Keratinocyte (primary cell): Measurements from ENCODE around the gene VPS13D.

Experiments used
- CTCF ChIP-seq, 3 experiments: IDR thresholded peaks in 1 of 3; conservative IDR thresholded peaks in 1 of 3; optimal IDR thresholded peaks in 1 of 3; 2 replicates in 2 of 3; 3 replicates in 1 of 3; pipeline versions ENCODE3 to v1.5.1; 2011; ENCODE audit warnings: low read length in 3 of 3, mild to moderate bottlenecking in 3 of 3, moderate library complexity in 2 of 3, control low read depth in 1 of 3, inconsistent platforms in 1 of 3; ENCODE audit not compliant: insufficient read depth in 2 of 3; ENCODE audit errors: extremely low read depth in 1 of 3
- EZH2 ChIP-seq: IDR thresholded peaks from one replicate; pipeline ENCODE4 v1.6.1; 2012; ENCODE audit warnings: inconsistent platforms, mild to moderate bottlenecking, low read length, moderate library complexity

DNA sequence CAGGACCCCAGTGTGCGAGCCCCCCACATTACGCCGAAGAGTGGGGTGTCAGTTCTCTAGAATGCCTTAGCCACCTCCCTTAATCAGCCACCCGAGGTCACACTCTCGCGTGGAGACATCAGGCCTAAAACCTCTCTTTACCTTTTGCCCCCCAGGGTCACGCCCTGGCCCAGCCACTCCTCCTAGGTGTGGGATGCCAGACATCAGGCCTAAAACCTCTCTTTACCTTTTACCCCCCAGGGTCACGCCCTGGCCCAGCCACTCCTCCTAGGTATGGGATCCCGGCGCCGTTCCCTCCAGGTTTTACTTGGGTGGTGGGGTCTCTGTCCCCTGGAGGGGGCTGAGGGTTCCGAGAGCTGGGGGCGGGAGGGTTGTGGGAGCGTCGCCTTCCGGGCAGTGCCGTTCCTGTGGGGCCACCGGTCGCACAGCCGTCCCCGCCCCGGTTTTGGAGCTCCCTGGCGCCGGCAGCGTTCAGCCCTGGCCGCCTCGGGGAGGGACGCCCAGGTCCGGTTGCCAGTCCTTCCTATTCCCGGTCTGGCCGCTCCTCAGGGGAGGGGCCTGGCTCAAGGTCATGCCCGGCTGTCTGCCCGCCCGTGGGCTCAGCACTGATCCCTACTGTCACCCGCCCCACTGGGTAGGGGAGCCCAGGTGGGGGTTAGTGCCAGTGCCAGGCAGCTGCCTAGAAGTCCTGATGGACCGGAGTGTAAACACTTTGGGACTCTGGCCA lies 882 bp downstream of the VPS13D start:
- TF ChIP-seq EZH2 (no peak), CTCF (optimal IDR thresholded peaks at IDR 0.05 in 1 of 3, IDR thresholded peaks at IDR 0.05 in 1 of 3, conservative IDR thresholded peaks at IDR 0.05 in 1 of 3; ENCODE audit: extremely low read depth in 1 of 3, insufficient read depth in 2 of 3, low read length in 3 of 3) (no peak)
